ENCODE measurements around the gene ARHGAP4. TPM values are rescaled to one million over a fixed set of nuclear protein-coding genes. Genes with fewer than 3 reads are reported as not detected.

Gene ARHGAP4
- total RNA-seq, 2 donors from 2014 or later: 56.0 to 65.0 TPM

GRCh38 chrX:153887385-153887784 is 38.7 kb downstream of the ARHGAP4 start:
- WGBS, 2 experiments (ENCODE audit: insufficient coverage in 1 of 2, insufficient read length in 1 of 2): 93 to 100% methylated on average over 3 to 6 of the region's 8 CpGs
- Histone ChIP-seq H3K27me3 (ENCODE audit: control insufficient read depth, insufficient read depth, low read length, poor library complexity, severe bottlenecking) (peaks cover 17% of the 10 kb centered on the region), H3K4me1 (ENCODE audit: control insufficient read depth, insufficient read depth, low read length) (peaks cover 3% of the 10 kb centered on the region), H3K9ac (ENCODE audit: extremely low read depth, low read length, poor library complexity, severe bottlenecking) (no peak overlapping the region), H3K4me3 (ENCODE audit: low read length) (no peak overlapping the region), H3K36me3 (ENCODE audit: control insufficient read depth, insufficient read depth, low read length) (no peaks in the 10 kb centered on the region), H3K9me3 (ENCODE audit: control insufficient read depth, low read length) (no peaks in the 10 kb centered on the region), H3K27ac (ENCODE audit: low read depth, low read length) (no peak overlapping the region)
- no peak for DNase-seq
- Mint-ChIP-seq H3K4me3 (no peak overlapping the region), H3K9me3 (peaks cover 58% of the 10 kb centered on the region), H3K36me3 (ENCODE audit: low read depth) (no peaks in the 10 kb centered on the region), H3K27ac (no peak overlapping the region), H3K4me1 (peaks cover 3% of the 10 kb centered on the region), H3K27me3 (ENCODE audit: insufficient read depth) (peaks cover 24% of the 10 kb centered on the region)
- TF ChIP-seq CTCF (conservative IDR thresholded peaks at IDR 0.05): no peak

DNA sequence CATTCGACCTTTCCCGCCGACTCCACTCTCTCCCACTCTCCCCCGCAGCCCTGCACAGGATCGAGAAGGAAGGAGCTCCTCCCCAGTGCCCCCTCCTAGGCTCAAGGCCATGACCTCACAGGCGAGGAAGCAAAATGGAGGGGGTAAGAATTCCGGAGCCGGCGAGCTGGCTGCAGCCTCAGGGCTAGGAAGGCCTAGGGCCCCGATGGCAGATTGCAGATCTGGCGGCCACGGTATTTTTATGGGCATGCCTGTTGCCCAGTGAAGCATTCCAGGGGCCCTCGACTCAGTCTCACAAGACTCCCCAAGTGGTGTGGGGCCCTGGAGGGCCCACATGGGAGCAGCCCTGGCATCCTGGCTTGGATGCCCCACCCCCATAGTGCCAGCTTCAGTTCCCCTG is 39.1 kb downstream of the ARHGAP4 start:
- H3K27ac Mint-ChIP-seq: no peak overlapping the region
- no peak for TF ChIP-seq CTCF (conservative IDR thresholded peaks at IDR 0.05)
- WGBS, 2 experiments (ENCODE audit: insufficient coverage in 1 of 2, insufficient read length in 1 of 2): 49% methylated on average over 13 of the region's 13 CpGs; no CpG with 5 or more reads in 1 of the 2 experiments
- Histone ChIP-seq H3K9ac (ENCODE audit: extremely low read depth, low read length, poor library complexity, severe bottlenecking) (no peak overlapping the region), H3K4me1 (ENCODE audit: control insufficient read depth, insufficient read depth, low read length) (peaks cover 3% of the 10 kb centered on the region), H3K36me3 (ENCODE audit: control insufficient read depth, insufficient read depth, low read length) (no peaks in the 10 kb centered on the region), H3K27ac (ENCODE audit: low read depth, low read length) (no peak overlapping the region), H3K27me3 (ENCODE audit: control insufficient read depth, insufficient read depth, low read length, poor library complexity, severe bottlenecking) (peaks cover 17% of the 10 kb centered on the region), H3K9me3 (ENCODE audit: control insufficient read depth, low read length) (no peaks in the 10 kb centered on the region), H3K4me3 (ENCODE audit: low read length) (no peak overlapping the region)
- peaks cover 56% of the 10 kb centered on the region for H3K9me3 Mint-ChIP-seq
- no peaks in the 10 kb centered on the region for H3K36me3 Mint-ChIP-seq (ENCODE audit: low read depth)
- H3K4me1 Mint-ChIP-seq: peaks cover 6% of the 10 kb centered on the region
- peaks cover 21% of the 10 kb centered on the region for H3K27me3 Mint-ChIP-seq (ENCODE audit: insufficient read depth)
- peak overlapping the region; percentile 42 for H3K4me3 Mint-ChIP-seq
- peak; percentile 62 for DNase-seq

- peak within 1 kb of the TSS; percentile 49 for H3K4me3 Mint-ChIP-seq
- peaks cover 21% of the 10 kb centered on the region for H3K27me3 Mint-ChIP-seq (ENCODE audit: insufficient read depth)
- H3K27ac Mint-ChIP-seq: no peak within 1 kb of the TSS
- no peaks in the 10 kb centered on the region for H3K36me3 ChIP-seq (ENCODE audit: control insufficient read depth, insufficient read depth, low read length)
- no peak within 1 kb of the TSS for H3K9ac ChIP-seq (ENCODE audit: extremely low read depth, low read length, poor library complexity, severe bottlenecking)
- no peaks in the 10 kb centered on the region for H3K36me3 Mint-ChIP-seq (ENCODE audit: low read depth)
- peak; percentile 80 for DNase-seq
- no peak for TF ChIP-seq CTCF (conservative IDR thresholded peaks at IDR 0.05)
- no peak within 1 kb of the TSS for H3K4me3 ChIP-seq (ENCODE audit: low read length)
- no peaks in the 10 kb centered on the region for H3K9me3 ChIP-seq (ENCODE audit: control insufficient read depth, low read length)
- 2% methylated on average over 50 of the region's 94 CpGs; no CpG with 5 or more reads in 1 of the 2 experiments for WGBS, 2 experiments (ENCODE audit: insufficient coverage in 1 of 2, insufficient read length in 1 of 2)
- H3K4me1 Mint-ChIP-seq: peaks cover 6% of the 10 kb centered on the region
- H3K4me1 ChIP-seq (ENCODE audit: control insufficient read depth, insufficient read depth, low read length): peaks cover 3% of the 10 kb centered on the region
- no peak within 1 kb of the TSS for H3K27ac ChIP-seq (ENCODE audit: low read depth, low read length)
- peaks cover 56% of the 10 kb centered on the region for H3K9me3 Mint-ChIP-seq
- H3K27me3 ChIP-seq (ENCODE audit: control insufficient read depth, insufficient read depth, low read length, poor library complexity, severe bottlenecking): peaks cover 17% of the 10 kb centered on the region
Measured at GRCh38 chrX:153885968-153886903, 39.8 kb downstream of the ARHGAP4 start, which contains the start of gene L1CAM. Gene L1CAM (minus strand): TSS chrX:153886173. CDS start chrX:153875836, 10,337 bp downstream.
